GM12865 (cell line): ENCODE data around the gene MED13L.

Source experiments
- DNase-seq: peaks from one replicate; pipeline ENCODE4 v3.0.0; 2010; ENCODE audit warnings: low read depth
- H3K4me3 ChIP-seq: 2 replicates; pipeline ENCODE4 v1.5.1; 2011; ENCODE audit warnings: mild to moderate bottlenecking, low read depth, low read length, control low read depth
- TF ChIP-seq, protein P1 (sequence below): IDR thresholded peaks from 2 replicates; pipeline ENCODE4 v1.5.1; 2011; ENCODE audit warnings: low read length, control low read depth, low read depth, inconsistent platforms; ENCODE audit not compliant: insufficient read depth; ENCODE audit errors: missing control alignments

Gene MED13L

DNA sequence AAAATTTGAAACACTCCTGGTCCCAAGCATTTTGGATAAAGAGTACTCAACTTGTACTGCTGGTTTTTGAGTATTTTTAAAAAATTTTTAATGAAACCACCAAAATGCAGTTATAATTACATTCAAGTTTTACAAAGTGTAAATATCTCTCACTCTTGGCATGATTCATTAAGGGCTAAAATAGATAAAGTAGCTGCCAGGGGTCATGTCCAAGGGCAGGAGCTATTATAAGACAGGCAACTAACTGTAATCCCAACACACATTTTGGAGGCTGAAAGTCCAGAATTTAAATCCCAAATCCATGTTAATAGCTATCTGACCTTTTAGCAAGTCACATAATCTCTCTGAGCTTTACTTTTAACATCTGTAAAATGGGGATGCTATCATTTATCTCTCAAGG lies 207.6 kb downstream of the MED13L start:
- no peak for DNase-seq
- H3K4me3 ChIP-seq, result no peak overlapping the region
- TF ChIP-seq, protein P1, sequence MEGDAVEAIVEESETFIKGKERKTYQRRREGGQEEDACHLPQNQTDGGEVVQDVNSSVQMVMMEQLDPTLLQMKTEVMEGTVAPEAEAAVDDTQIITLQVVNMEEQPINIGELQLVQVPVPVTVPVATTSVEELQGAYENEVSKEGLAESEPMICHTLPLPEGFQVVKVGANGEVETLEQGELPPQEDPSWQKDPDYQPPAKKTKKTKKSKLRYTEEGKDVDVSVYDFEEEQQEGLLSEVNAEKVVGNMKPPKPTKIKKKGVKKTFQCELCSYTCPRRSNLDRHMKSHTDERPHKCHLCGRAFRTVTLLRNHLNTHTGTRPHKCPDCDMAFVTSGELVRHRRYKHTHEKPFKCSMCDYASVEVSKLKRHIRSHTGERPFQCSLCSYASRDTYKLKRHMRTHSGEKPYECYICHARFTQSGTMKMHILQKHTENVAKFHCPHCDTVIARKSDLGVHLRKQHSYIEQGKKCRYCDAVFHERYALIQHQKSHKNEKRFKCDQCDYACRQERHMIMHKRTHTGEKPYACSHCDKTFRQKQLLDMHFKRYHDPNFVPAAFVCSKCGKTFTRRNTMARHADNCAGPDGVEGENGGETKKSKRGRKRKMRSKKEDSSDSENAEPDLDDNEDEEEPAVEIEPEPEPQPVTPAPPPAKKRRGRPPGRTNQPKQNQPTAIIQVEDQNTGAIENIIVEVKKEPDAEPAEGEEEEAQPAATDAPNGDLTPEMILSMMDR, result no peak

DNA sequence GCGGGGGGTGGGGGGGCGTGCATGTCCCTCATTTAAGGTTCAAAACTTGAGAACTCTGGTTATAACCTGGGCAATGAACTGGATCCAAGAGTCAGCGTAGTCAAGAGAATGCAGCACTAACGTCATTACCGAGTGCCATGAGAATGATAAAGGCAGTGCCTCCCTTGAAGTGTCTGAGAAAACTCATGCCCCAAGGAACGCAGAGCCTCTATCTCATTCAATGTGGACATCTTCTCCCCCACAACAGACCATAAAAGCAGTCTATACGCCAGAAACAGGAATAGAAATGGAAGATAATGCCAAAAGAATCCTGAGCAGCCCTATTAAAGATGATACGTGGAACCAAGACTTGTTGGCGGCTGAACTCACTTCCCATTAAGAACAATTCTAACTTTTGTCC lies 208.6 kb downstream of the MED13L start:
- H3K4me3 ChIP-seq, result no peak overlapping the region
- TF ChIP-seq, protein P1, result no peak
- DNase-seq, result no peak

DNA sequence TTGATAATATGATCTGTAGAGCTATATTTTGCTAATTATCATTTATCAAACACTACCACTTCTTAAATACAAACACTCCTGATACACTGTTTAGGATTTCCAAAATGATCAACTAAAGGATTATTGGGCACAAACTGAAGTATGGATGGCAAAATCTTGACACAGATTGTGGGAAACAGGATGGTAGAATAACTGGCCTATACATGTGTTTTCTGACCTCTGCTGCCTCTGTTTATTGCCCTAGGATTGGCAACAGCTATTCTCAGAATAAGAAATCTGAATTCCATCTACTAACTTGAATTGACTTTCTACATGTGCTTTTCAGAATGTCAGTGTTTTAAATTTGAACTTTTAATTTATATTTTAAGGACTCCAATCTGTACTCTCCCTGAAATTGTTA lies 209.1 kb downstream of the MED13L start:
- DNase-seq, result no peak
- TF ChIP-seq, protein P1, result no peak
- no peak overlapping the region for H3K4me3 ChIP-seq

DNA sequence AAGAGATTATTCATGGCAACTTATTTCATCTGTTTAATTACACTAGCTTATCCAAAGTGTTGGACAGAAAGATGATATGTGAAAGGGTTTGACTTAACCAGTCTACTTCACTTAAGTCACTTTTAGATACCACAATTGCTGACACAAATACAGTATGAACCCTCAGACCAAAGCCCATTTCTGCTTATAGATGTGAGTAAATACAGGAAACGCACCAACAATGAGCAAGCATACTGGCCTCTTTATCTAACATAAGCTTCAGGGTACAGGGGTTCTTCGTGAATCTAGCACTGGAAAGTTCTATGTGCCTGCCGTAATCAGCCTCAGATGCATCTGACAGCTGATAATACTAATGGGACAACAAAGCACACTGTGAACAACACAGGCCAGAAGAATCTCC lies 209.6 kb downstream of the MED13L start:
- no peak for DNase-seq
- TF ChIP-seq, protein P1, result no peak

DNA sequence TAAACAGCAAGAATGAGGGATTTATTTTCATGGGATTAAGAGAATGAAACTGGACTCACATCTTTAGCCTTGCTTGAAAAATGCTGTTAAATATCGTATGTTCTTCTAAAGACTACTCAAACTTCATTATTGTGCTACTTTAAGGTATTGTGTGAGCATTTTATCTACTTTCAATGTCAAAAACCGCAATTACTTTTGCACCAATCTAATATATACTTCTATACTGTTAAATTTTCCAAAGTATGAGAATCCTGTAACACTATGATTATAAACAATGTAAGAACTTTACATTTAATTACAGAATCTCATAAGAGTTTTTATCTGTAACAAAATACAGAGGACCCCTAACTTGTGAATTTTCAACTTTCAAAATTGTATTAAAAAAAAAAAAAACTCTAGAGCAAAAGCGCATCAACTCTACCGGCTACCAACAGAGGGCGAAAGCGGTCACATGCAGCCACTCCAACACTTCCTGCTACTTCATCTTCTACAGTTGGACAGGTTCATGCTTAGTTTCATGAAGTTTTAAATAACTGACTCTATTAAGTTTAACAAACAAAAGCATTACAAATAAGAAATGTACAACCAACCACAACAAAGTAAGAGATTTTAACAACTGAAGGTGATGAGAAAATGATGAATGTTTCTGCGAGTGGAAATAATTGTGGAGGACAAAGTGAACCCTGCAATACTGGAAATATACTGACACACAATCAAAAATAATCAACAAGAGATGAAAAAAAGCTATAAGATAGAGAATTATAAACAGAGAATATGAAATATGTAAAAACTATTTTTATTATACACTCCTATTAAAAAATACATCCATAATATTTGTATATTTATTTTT lies 210.9 kb downstream of the MED13L start:
- no peak overlapping the region for H3K4me3 ChIP-seq
- TF ChIP-seq, protein P1, result peak; percentile 84
- peak; percentile 69 for DNase-seq

More for the DNA sequence above, 209.6 kb downstream of the MED13L start:
- H3K4me3 ChIP-seq, result no peak overlapping the region

DNA sequence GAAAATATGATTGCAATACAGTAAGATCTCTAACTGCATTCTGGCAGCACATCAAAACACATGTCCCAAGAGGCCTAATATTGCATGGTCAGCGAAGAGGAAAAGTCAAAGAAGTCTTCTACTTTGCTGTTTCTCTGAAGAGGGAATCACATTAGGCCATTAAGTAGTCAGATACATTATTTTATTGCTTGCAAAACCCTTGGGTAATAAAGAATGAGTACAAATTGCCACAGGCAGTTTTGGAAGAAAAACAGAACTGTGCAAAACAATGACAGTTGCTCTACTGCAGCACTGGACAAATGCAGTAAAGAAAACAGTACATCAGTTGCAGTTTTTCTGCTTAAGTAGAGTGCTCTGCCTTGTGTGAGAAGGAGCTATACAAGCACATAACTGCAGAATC lies 211.9 kb downstream of the MED13L start:
- no peak for DNase-seq
- TF ChIP-seq, protein P1, result no peak
- H3K4me3 ChIP-seq, result no peak overlapping the region

DNA sequence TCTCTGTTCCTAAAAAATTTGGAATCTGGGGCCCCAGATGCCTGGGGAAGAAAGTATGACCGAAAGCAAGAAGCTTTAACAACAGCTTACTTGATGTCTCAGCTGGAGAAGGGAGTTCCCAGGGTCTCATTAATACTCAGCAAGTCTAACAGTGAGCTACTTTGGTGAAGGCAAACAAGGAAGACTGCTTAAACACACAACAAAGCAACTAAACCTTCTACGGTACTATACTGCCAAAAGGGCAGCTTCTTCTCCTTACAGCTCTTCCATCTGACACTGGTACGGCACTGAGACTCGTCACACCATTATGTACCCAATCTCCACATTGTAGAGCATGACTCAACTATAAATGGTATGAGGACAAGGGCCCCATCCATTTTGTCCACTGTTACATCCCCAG lies 213.0 kb downstream of the MED13L start:
- TF ChIP-seq, protein P1, result no peak
- peak; percentile 21 for DNase-seq
- no peak overlapping the region for H3K4me3 ChIP-seq
